Endothelial cell (in vitro differentiated cells): ENCODE measurements around the gene NELL1. TPM values are rescaled to one million over a fixed set of nuclear protein-coding genes. Genes with fewer than 3 reads are reported as not detected.

ENCODE experiments used
- DNase-seq: peaks from one replicate; pipeline ENCODE4 v3.0.0; 2021; ENCODE audit warnings: low spot score
- H3K27ac Mint-ChIP-seq: one replicate; pipeline ENCODE4 v1.8.0; 2021; ENCODE audit warnings: mixed read lengths, inconsistent platforms; ENCODE audit not compliant: unreplicated experiment
- H3K27me3 Mint-ChIP-seq: one replicate; pipeline ENCODE4 v1.8.0; 2021; ENCODE audit warnings: mild to moderate bottlenecking, moderate library complexity, mixed read lengths, inconsistent platforms; ENCODE audit not compliant: unreplicated experiment
- H3K36me3 Mint-ChIP-seq: one replicate; pipeline ENCODE4 v1.8.0; 2021; ENCODE audit warnings: mild to moderate bottlenecking, low read depth, mixed read lengths, inconsistent platforms; ENCODE audit not compliant: unreplicated experiment
- H3K4me1 Mint-ChIP-seq: one replicate; pipeline ENCODE4 v1.8.0; 2021; ENCODE audit warnings: mild to moderate bottlenecking, mixed read lengths, inconsistent platforms; ENCODE audit not compliant: unreplicated experiment
- H3K4me3 Mint-ChIP-seq: one replicate; pipeline ENCODE4 v1.8.0; 2021; ENCODE audit warnings: mild to moderate bottlenecking, mixed read lengths, inconsistent platforms; ENCODE audit not compliant: unreplicated experiment
- H3K9me3 Mint-ChIP-seq: one replicate; pipeline ENCODE4 v1.8.0; 2021; ENCODE audit warnings: mixed read lengths, inconsistent platforms; ENCODE audit not compliant: unreplicated experiment
- CTCF ChIP-seq: fragments of 200-600 bp; sonication (generic); IDR thresholded peaks from one replicate; pipeline ENCODE4 v1.5.0; 2021; ENCODE audit warnings: antibody characterized with exemption; ENCODE audit not compliant: unreplicated experiment
- total RNA-seq: library from RNA; stranded (reverse); fragmentation: NEBNext Ultra II Directional; extraction: Animal tissue kit (Norgen Biotek cat#: 25700); gene quantifications from one replicate; pipeline ENCODE4 v1.2.1, GENCODE V29; 2021; ENCODE audit not compliant: unreplicated experiment

The NELL1 gene
- total RNA-seq, 1 donor from 2014 or later = 0.26 TPM

GRCh38 chr11:20991471-20991870, 322.1 kb downstream of the NELL1 start:
- no peak overlapping the region for H3K27ac Mint-ChIP-seq
- H3K27me3 Mint-ChIP-seq = no peaks in the 10 kb centered on the region
- no peak overlapping the region for H3K4me3 Mint-ChIP-seq
- no peak for TF ChIP-seq CTCF
- H3K9me3 Mint-ChIP-seq = no peaks in the 10 kb centered on the region
- no peak for DNase-seq
- no peaks in the 10 kb centered on the region for H3K4me1 Mint-ChIP-seq
- H3K36me3 Mint-ChIP-seq = no peaks in the 10 kb centered on the region

- TF ChIP-seq CTCF = no peak
- DNase-seq = no peak
These were observed 337.9 kb downstream of the NELL1 start for GRCh38 chr11:21007297-21007696.

GRCh38 chr11:21018248-21018647, 348.9 kb downstream of the NELL1 start:
- no peak for DNase-seq
- no peak for TF ChIP-seq CTCF
- H3K27me3 Mint-ChIP-seq = no peaks in the 10 kb centered on the region
- no peak overlapping the region for H3K27ac Mint-ChIP-seq
- no peak overlapping the region for H3K4me3 Mint-ChIP-seq
- no peaks in the 10 kb centered on the region for H3K9me3 Mint-ChIP-seq
- H3K36me3 Mint-ChIP-seq = no peaks in the 10 kb centered on the region
- peaks cover 5% of the 10 kb centered on the region for H3K4me1 Mint-ChIP-seq

More at GRCh38 chr11:21007297-21007696, 337.9 kb downstream of the NELL1 start:
- no peak overlapping the region for H3K27ac Mint-ChIP-seq
- H3K4me3 Mint-ChIP-seq = no peak overlapping the region
- H3K27me3 Mint-ChIP-seq = no peaks in the 10 kb centered on the region
- H3K9me3 Mint-ChIP-seq = no peaks in the 10 kb centered on the region
- no peaks in the 10 kb centered on the region for H3K36me3 Mint-ChIP-seq
- no peaks in the 10 kb centered on the region for H3K4me1 Mint-ChIP-seq

- no peaks in the 10 kb centered on the region for H3K36me3 Mint-ChIP-seq
- peaks cover 4% of the 10 kb centered on the region for H3K4me1 Mint-ChIP-seq
- H3K27ac Mint-ChIP-seq = no peak overlapping the region
- no peaks in the 10 kb centered on the region for H3K27me3 Mint-ChIP-seq
- H3K4me3 Mint-ChIP-seq = no peak overlapping the region
- DNase-seq = no peak
- no peak for TF ChIP-seq CTCF
- no peaks in the 10 kb centered on the region for H3K9me3 Mint-ChIP-seq
These were observed 357.3 kb downstream of the NELL1 start for GRCh38 chr11:21026685-21027084.

- Mint-ChIP-seq H3K36me3 (no peaks in the 10 kb centered on the region), H3K27me3 (peaks cover 2% of the 10 kb centered on the region), H3K27ac (no peak overlapping the region), H3K9me3 (no peaks in the 10 kb centered on the region), H3K4me3 (no peak overlapping the region), H3K4me1 (peaks cover 3% of the 10 kb centered on the region)
- no peak for DNase-seq
- TF ChIP-seq CTCF = no peak
These were observed 368.5 kb downstream of the NELL1 start for GRCh38 chr11:21037850-21038249.
